ENCODE measurements around the gene SNX8.

SNX8 gene

DNA sequence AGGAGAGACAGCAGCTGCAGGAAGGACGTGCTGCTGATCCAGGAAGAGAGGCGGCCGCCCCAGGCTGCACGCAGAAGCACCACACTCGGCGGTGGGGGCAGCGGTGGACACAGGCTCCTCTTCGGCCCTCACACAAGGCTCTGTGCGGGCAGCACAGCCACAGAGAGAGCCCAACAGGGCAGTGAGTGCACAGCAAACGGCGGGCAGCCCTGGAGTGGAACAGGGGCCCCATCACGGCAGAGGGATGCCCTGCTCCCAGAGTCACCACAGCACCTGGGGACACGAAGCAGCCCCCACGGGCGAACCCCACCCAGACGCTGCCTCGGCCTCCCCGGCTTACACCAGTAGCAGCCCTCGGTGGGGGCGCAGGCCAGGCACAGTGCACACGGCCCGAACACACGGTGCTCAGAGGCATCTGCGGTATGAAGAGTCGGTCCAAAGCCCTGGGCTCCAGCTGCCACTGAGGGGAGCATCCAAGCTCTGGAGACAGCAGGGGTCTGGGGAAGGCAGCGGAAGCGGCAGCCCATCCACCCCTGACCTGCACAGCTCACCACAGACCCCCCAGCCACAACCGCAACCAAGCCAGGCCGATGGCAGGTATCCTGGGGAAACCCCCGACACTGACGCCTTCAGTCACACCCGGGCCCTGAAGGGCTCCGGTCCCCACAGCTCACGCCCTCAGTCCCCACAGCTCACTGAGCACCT, 55.4 kb downstream of the SNX8 start:
- DNase-seq: no peak

DNA sequence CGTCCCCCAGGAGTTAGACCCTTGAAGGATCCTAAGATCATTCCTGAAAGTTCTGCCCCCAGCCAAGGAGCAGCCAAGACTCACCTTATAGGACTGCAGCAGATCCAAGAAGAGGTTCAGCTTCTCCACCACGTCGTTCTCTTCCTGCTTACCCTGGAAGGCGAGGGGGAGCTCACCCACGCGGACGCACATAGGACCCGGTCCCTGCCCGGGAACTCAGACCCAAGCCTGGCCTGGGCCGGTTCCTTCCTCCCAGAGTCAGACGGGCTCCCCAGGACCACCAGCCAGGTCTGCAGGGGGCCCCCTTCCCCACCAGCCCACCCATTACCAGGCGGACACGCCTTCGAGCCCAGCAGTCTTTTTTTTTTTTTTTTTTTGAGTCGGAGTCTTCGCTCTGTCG, 56.6 kb downstream of the SNX8 start:
- no peak for DNase-seq

- no peak for DNase-seq
These were observed 57.1 kb downstream of the SNX8 start for GRCh38 chr7:2257046-2257551.

DNA sequence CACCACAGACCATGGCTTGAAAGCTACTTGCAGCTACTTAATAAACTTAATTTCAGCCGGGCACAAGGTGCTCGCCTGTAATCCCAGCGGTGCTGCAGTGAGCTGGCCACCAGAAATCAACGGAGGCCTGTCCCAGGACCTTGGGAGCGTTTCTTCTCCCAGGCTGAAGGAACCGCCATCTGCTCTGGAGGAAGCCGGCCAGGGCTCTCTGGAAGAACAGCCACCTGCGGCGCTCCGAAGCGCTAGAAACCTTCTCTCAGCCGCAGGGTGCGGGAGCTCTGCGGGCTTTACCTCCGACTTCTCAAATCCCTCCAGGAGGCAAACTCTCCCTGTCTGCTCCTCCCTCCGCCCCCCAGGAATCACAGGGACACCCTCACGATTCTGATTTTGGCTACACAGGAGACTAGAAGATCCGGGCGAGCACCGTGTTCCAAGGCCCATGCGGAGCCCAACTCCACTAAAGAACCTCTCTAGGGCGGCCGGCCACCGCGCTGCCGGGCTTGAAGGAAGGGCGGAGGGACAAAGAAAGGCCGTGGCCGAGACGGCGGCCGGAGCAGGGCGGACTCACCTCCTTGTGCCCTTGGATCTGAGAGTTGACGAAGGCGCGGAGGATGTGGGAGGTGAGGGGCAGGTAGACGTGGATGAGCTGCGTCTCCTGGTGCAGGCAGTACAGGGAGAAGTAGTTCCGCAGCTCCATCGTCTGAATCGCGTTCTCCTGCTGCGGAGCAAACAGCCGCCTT, 57.8 kb downstream of the SNX8 start:
- DNase-seq: no peak

DNA sequence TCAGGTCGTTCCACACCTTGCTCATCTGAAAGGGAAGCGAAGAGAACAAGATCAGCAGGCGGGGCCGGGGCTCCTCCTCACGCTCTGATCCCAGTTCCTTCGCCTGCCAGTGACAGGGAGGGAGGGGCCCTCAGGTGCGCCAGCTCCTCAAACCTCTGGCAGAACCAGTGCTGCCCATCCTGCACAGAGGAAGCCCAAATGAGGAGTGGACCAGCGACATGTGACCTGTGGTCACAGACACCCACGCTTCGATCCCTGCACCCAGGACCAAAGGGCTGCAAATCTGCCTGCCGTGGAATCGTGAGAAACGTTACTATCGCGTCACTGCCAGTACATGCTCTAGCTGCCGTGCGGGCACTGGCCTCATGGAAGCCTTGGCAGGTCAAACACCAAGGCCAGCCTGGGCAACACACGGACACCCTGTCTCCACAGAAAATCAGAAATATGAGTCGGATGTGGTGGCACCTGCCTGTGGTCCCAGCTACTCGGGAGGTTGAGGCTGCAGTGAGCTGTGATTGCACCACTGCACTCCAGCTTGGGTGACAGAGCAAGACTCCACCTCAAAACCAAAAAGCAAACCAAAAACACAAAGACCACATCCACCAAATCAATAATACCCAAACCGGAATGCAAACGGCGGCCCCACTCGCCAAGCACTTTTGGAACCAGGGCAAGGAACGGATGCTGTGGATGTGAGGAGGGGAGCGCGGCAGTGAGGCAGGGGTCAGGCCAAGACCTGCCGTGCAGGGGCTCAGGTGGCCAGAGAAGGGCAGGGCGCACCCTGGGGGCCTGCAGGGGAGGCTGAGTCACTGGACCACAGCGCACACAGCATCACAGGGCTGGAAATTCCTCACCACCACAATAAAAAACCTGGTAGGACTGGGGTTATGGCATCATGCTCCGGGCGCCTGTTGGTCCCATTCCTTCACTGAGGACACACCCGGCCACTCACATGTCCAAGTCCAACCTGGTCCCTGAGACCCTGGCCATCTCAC, 58.8 kb downstream of the SNX8 start:
- no peak for DNase-seq

GRCh38 chr7:2254429-2255144, 59.7 kb downstream of the SNX8 start:
- no peak for DNase-seq

- no peak for DNase-seq
These were observed 60.6 kb downstream of the SNX8 start for GRCh38 chr7:2253525-2254244.

DNA sequence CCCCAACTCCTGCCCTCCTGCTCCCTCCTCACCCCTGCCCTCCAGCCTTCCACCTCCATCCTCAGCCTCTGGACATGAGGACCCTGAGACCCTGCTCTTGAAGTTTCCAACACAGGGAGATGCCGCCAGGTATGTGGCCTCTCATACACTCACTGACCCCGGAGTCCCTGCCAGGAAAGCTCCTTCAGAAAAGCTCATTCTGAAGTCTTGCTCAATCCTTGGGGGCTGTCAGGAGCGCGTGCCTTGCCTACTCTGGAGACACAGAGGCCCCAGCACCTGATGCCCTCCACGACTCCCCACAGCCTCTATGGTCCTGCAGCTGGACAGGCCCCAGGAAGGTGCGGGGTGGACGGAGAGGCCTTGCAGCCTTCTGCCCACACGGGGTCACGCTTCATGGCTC, 61.2 kb downstream of the SNX8 start:
- no peak for DNase-seq

GRCh38 chr7:2251841-2252771, 62.1 kb downstream of the SNX8 start:
- no peak for DNase-seq

- no peak for DNase-seq
These were observed 62.9 kb downstream of the SNX8 start for GRCh38 chr7:2251381-2251780.

GRCh38 chr7:2249744-2250323, 64.4 kb downstream of the SNX8 start:
- DNase-seq: no peak

DNA sequence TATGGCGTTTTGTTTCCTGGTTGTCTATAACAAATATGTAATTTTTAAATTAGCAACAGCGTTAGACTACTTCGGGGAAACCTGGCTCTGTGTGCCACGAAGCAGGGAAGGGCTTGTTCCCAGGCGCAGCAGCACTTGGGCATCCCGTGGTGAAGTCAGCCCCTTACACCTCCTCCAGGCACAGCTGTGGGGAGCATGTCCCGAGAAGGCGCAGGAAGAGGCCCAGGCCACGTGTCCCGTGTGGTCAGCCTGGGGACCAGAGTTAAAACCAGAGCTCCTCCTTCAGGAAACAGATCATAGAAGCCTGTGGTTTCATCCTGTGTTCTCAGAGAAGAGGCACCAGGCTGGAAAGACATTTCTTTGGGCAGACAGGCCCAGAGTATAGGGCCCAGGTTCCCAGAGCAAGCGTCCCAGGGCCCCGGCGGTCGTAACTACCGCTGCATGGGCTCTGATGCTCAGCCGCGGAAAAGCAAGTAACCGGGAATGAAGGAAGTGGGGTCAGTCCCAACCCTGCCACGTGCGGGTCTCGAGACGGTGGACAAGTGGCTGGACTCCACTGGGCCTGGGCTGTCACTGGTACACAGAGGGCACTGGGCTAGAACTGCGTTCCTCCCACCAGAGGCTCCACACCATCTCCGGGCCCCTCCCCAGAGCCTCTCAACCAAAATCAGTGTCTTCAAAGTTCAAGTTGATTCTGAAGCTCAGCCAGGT, 65.1 kb downstream of the SNX8 start:
- no peak for DNase-seq

DNA sequence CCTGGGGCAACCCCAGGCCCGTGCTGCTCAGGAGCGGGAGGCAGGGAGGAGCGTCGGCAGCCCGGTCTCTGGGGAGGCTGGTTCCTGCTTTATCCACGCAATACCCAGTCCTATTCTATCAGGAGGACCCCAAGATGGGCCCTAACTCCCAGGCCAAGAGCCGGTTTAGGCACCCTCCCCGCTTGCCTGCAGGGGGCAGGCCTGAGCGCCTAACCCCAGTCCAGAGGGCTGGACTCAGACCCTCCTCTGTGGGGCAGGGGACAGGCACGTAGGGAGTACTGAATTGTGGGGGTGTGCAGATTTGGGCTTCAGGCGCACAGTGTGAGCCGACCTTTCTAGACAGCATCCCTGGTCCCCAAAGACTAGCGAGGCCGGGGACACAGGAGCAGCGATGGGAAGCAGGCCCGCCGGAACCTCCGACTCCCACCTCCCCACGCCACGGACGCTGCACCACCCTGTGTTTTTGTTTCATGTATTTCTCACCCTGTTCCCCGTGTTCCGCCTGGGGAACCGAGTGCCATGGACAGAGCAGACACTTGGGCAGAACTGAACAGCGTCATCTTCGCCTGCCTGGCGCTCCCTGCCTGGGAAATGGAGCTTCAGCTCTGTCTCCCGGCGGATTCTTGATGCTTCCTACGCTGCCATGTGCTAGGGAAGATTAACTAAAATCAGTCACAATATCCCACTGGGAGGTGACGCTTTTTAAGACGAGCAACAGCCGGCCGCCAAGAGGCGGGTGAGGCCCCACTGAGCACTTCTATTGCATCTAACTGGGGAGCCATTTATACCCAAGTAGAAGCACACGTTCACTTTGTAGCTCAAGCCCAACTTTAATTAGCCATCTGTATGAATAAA, 66.9 kb downstream of the SNX8 start:
- no peak for DNase-seq

GRCh38 chr7:2245883-2246675, 68.2 kb downstream of the SNX8 start:
- no peak for DNase-seq

DNA sequence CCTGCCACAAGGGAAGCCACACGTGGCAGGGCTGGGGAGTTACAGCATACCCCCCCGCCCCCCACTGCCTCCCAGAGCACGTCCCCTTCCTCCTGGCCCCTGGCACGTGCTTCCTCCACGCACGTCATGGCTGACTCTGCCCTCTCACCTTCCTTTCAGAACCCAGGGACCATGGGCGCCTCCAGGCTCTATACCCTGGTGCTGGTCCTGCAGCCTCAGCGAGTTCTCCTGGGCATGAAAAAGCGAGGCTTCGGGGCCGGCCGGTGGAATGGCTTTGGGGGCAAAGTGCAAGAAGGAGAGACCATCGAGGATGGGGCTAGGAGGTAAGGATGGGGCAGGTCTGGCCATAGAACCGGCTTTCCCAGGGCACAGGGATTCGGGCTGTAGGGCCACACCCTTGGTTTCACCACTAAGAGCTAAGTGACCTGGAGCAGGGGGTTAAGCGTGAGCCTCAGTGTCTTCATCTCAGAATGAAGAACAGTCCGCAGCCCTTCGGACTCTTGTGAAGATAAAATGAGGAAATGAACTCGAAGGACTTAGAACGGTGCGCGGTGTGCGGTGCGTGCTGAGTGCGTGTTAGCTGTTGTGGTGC, 69.7 kb downstream of the SNX8 start:
- no peak for DNase-seq

DNA sequence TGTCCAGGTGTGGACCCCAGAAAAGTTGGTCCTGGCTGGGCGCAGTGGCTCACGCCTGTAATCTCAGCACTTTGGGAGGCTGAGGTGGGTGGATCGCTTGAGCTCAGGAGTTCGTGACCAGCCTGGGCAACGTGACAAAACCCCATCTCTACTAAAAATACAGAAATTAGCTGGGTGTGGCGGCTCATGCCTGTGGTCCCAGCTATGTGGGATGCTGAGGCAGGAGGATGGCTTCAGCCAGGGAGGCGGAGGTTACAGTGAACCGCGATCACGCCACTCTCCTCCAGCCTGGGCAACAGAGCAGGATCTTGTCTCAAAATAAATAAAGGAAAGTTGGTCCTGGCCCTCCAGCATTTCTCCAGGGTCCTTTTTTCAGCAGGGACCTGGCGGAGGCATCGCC, 70.8 kb downstream of the SNX8 start:
- DNase-seq: no peak
